H9 (cell line): ENCODE data around the gene KAT6B. TPM values are rescaled to one million over a fixed set of nuclear protein-coding genes. Genes with fewer than 3 reads are reported as not detected.

Experiments used
- DNase-seq: peaks from one replicate; pipeline ENCODE4 v3.0.0-alpha.2; 2017
- H2AFZ ChIP-seq: one replicate; pipeline ENCODE4 v1.6.1; 2013; ENCODE audit warnings: mild to moderate bottlenecking, low read length, control low read depth, moderate library complexity
- H2AK5ac ChIP-seq: 2 replicates; pipeline ENCODE4 v1.6.1; 2013; ENCODE audit warnings: low read length, control low read depth, mixed read lengths; ENCODE audit not compliant: insufficient read length
- H2BK120ac ChIP-seq: one replicate; pipeline ENCODE4 v1.6.1; 2013; ENCODE audit warnings: low read depth, mild to moderate bottlenecking, low read length, control low read depth, inconsistent platforms; ENCODE audit not compliant: poor library complexity, severe bottlenecking
- H2BK12ac ChIP-seq: 2 replicates; pipeline ENCODE4 v1.6.1; 2013; ENCODE audit warnings: low read length, control low read depth, mixed read lengths, low read depth; ENCODE audit not compliant: insufficient read length
- H2BK15ac ChIP-seq: 2 replicates; pipeline ENCODE4 v1.6.1; 2013; ENCODE audit warnings: low read depth, low read length, control low read depth
- H2BK20ac ChIP-seq: one replicate; pipeline ENCODE4 v1.6.1; 2013; ENCODE audit warnings: low read depth, mild to moderate bottlenecking, low read length, control low read depth, inconsistent platforms; ENCODE audit not compliant: poor library complexity, severe bottlenecking
- H2BK5ac ChIP-seq: 2 replicates; pipeline ENCODE4 v1.6.1; 2013; ENCODE audit warnings: low read length, control low read depth, mixed read lengths; ENCODE audit not compliant: insufficient read length
- H3K14ac ChIP-seq: 2 replicates; pipeline ENCODE4 v1.6.1; 2013; ENCODE audit warnings: low read length, control low read depth; ENCODE audit not compliant: insufficient read depth
- H3K18ac ChIP-seq: 2 replicates; pipeline ENCODE4 v1.6.1; 2013; ENCODE audit warnings: low read depth, mild to moderate bottlenecking, mixed read lengths, low read length, control low read depth; ENCODE audit not compliant: insufficient read length
- H3K23ac ChIP-seq: 2 replicates; pipeline ENCODE4 v1.6.1; 2013; ENCODE audit warnings: low read length, control low read depth, mixed read lengths, low read depth; ENCODE audit not compliant: insufficient read length
- H3K23me2 ChIP-seq: 2 replicates; pipeline ENCODE4 v1.6.1; 2013; ENCODE audit warnings: low read depth, mild to moderate bottlenecking, mixed read lengths, low read length, control low read depth; ENCODE audit not compliant: insufficient read length, poor library complexity, severe bottlenecking
- H3K27ac ChIP-seq: 2 replicates; pipeline ENCODE4 v1.5.1; 2013; ENCODE audit warnings: low read length, control low read depth, mixed read lengths, low read depth; ENCODE audit not compliant: insufficient read length
- H3K27me3 ChIP-seq: 2 replicates; pipeline ENCODE4 v1.6.1; 2013; ENCODE audit warnings: low read length, control low read depth, inconsistent platforms; ENCODE audit not compliant: insufficient read depth
- H3K4ac ChIP-seq: 2 replicates; pipeline ENCODE4 v1.6.1; 2013; ENCODE audit warnings: low read depth, mild to moderate bottlenecking, control low read depth, inconsistent platforms, low read length, moderate library complexity
- H3K4me1 ChIP-seq: 2 replicates; pipeline ENCODE4 v1.6.1; 2013; ENCODE audit warnings: low read length, control low read depth, inconsistent platforms; ENCODE audit not compliant: insufficient read depth
- H3K4me2 ChIP-seq: 2 replicates; pipeline ENCODE4 v1.6.1; 2013; ENCODE audit warnings: low read length, control low read depth, mixed read lengths; ENCODE audit not compliant: insufficient read length, insufficient read depth
- H3K56ac ChIP-seq: 2 replicates; pipeline ENCODE4 v1.6.1; 2013; ENCODE audit warnings: low read depth, mild to moderate bottlenecking, mixed read lengths, low read length, control low read depth; ENCODE audit not compliant: insufficient read length
- H3K79me1 ChIP-seq: 2 replicates; pipeline ENCODE4 v1.6.1; 2013; ENCODE audit warnings: low read depth, mild to moderate bottlenecking, moderate library complexity, low read length, control low read depth, inconsistent platforms; ENCODE audit not compliant: insufficient read depth, poor library complexity, severe bottlenecking
- H3K79me2 ChIP-seq: 2 replicates; pipeline ENCODE4 v1.6.1; 2013; ENCODE audit warnings: low read length, control low read depth, inconsistent platforms; ENCODE audit not compliant: insufficient read depth
- H3K9ac ChIP-seq: 2 replicates; pipeline ENCODE4 v1.6.1; 2013; ENCODE audit warnings: low read length, control low read depth, mixed read lengths; ENCODE audit not compliant: insufficient read length; ENCODE audit errors: extremely low read depth
- H3K9me3 ChIP-seq: one replicate; pipeline ENCODE4 v1.6.1; 2013; ENCODE audit warnings: low read depth, low read length, inconsistent platforms; ENCODE audit not compliant: control insufficient read depth
- H3T11ph ChIP-seq: one replicate; pipeline ENCODE4 v1.6.1; 2013; ENCODE audit warnings: mild to moderate bottlenecking, low read length, control low read depth, inconsistent platforms
- H4K20me1 ChIP-seq: one replicate; pipeline ENCODE4 v1.6.1; 2013; ENCODE audit not compliant: control insufficient read depth, insufficient read length, insufficient read depth
- H4K5ac ChIP-seq: 2 replicates; pipeline ENCODE4 v1.6.1; 2013; ENCODE audit warnings: low read depth, mild to moderate bottlenecking, mixed read lengths, low read length, control low read depth; ENCODE audit not compliant: insufficient read length
- H4K8ac ChIP-seq: replicated peaks from 2 replicates; pipeline ENCODE4 v1.6.1; 2013; ENCODE audit warnings: low read length, control low read depth, mixed read lengths, low read depth; ENCODE audit not compliant: insufficient read length
- H4K91ac ChIP-seq: 2 replicates; pipeline ENCODE4 v1.6.1; 2013; ENCODE audit warnings: low read depth, mild to moderate bottlenecking, moderate library complexity, mixed read lengths, low read length, control low read depth; ENCODE audit not compliant: insufficient read length
- H3K27ac Mint-ChIP-seq, 3 experiments: 2 replicates in 2 of 3; 3 replicates in 1 of 3; pipeline ENCODE4 v1.8.0; 2020 to 2021; ENCODE audit warnings: mixed read lengths in 3 of 3, mild to moderate bottlenecking in 1 of 3, moderate library complexity in 1 of 3
- H3K27me3 Mint-ChIP-seq: 2 replicates; pipeline ENCODE4 v1.8.0; 2021; ENCODE audit warnings: low read depth, mild to moderate bottlenecking, moderate library complexity, mixed read lengths
- H3K36me3 Mint-ChIP-seq, 3 experiments: 2 replicates in 2 of 3; 3 replicates in 1 of 3; pipeline ENCODE4 v1.8.0; 2020 to 2021; ENCODE audit warnings: low read depth in 3 of 3, mixed read lengths in 3 of 3; ENCODE audit not compliant: insufficient read depth in 1 of 3
- H3K4me1 Mint-ChIP-seq, 2 experiments: 2 replicates each; pipeline ENCODE4 v1.8.0; 2020; ENCODE audit warnings: mixed read lengths in 2 of 2
- H3K4me3 Mint-ChIP-seq, 2 experiments: 2 replicates in 1 of 2; 3 replicates in 1 of 2; pipeline ENCODE4 v1.8.0; 2020 to 2021; ENCODE audit warnings: mild to moderate bottlenecking in 2 of 2, mixed read lengths in 2 of 2, moderate library complexity in 1 of 2
- H3K9me3 Mint-ChIP-seq, 2 experiments: 2 replicates in 1 of 2; 3 replicates in 1 of 2; pipeline ENCODE4 v1.8.0; 2020; ENCODE audit warnings: mild to moderate bottlenecking in 2 of 2, mixed read lengths in 2 of 2, moderate library complexity in 1 of 2
- WGBS: extraction: QIAGEN DNeasy Blood & Tissue Kit; methylation state at CpG from one replicate; pipeline ENCODE4 v1.1.7; 2013; ENCODE audit warnings: missing lambda C conversion rate, low lambda C conversion rate, mixed read lengths; ENCODE audit not compliant: insufficient read length; ENCODE audit errors: extremely low coverage; 5-methylcytosine and 5-hydroxymethylcytosine counted together
- total RNA-seq: library from RNA; stranded (reverse); gene quantifications from 2 replicates; pipeline ENCODE4 v1.2.1, GENCODE V29; 2021
- TF ChIP-seq, protein P1 (sequence below): fragments of 200-600 bp; sonication (generic); conservative IDR thresholded peaks from 3 replicates; pipeline ENCODE4 v1.8.0; 2021; ENCODE audit warnings: antibody characterized with exemption, mild to moderate bottlenecking

The KAT6B gene
- total RNA-seq, 1 experiment from 2014 or later = 34.2 TPM

DNA sequence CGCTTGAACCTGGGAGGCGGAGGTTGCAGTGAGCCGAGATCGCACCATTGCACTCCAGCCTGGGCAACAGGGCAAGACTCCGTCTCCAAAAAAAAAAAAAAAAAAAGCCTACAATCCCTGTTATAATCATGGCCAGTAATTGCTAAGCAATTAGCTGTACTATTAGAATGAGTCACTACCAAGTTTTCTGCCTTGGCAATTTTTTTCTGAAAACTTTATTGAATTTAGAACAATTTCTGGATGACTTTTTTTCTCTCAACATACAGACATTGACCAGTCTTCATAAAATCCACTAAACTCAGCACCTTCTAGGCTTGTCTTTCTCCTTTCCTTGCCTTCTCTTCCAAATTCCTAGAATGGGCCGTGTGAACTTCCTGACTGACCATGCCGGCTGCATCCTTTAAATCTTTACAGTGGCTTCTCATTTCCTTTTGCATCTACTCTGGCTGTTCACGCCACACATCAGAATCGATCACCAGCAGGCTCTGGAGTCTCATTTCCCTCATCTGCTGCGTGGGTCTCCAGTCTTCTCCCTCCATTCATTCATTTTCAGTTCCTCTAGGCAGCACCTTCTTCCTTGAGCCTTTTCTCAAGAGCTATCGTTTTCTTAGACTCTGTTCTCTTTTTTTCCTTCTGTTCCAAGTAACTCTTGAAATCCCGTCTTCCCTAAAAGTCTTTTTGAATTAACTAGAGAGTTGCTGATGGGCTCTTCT is 107.9 kb downstream of the KAT6B start:
- no CpG with 5 or more reads among the region's 12 CpGs for WGBS
- Histone ChIP-seq H3K56ac (no peak overlapping the region), H3K23me2 (no peaks in the 10 kb centered on the region), H4K91ac (no peak overlapping the region), H2AFZ (no peak overlapping the region), H3K4ac (no peak overlapping the region), H2BK20ac (no peak overlapping the region), H2BK5ac (no peak overlapping the region), H3K27me3 (no peaks in the 10 kb centered on the region), H3K27ac (no peak overlapping the region), H3K18ac (no peak overlapping the region), H2AK5ac (no peak overlapping the region), H4K20me1 (no peaks in the 10 kb centered on the region), H3K79me1 (peaks cover 2% of the 10 kb centered on the region), H3K79me2 (no peaks in the 10 kb centered on the region), H3K4me1 (peaks cover 2% of the 10 kb centered on the region; the same call in 1 of the 2 replicates), H3K9ac (no peak overlapping the region), H2BK12ac (no peak overlapping the region), H4K5ac (no peak overlapping the region), H4K8ac (no peak overlapping the region), H3K14ac (no peak overlapping the region), H3T11ph (no peak overlapping the region), H3K9me3 (no peaks in the 10 kb centered on the region), H2BK15ac (no peak overlapping the region), H2BK120ac (no peak overlapping the region), H3K23ac (no peak overlapping the region), H3K4me2 (no peak overlapping the region)
- H3K27ac Mint-ChIP-seq = peak overlapping the region in 2 of 3 experiments; percentile 25 to 32; a peak in 3 of 7 replicates
- H3K4me1 Mint-ChIP-seq = peaks cover 24 to 32% of the 10 kb centered on the region in 2 experiments
- TF ChIP-seq, protein P1, sequence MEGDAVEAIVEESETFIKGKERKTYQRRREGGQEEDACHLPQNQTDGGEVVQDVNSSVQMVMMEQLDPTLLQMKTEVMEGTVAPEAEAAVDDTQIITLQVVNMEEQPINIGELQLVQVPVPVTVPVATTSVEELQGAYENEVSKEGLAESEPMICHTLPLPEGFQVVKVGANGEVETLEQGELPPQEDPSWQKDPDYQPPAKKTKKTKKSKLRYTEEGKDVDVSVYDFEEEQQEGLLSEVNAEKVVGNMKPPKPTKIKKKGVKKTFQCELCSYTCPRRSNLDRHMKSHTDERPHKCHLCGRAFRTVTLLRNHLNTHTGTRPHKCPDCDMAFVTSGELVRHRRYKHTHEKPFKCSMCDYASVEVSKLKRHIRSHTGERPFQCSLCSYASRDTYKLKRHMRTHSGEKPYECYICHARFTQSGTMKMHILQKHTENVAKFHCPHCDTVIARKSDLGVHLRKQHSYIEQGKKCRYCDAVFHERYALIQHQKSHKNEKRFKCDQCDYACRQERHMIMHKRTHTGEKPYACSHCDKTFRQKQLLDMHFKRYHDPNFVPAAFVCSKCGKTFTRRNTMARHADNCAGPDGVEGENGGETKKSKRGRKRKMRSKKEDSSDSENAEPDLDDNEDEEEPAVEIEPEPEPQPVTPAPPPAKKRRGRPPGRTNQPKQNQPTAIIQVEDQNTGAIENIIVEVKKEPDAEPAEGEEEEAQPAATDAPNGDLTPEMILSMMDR = no peak
- H3K27me3 Mint-ChIP-seq = no peaks in the 10 kb centered on the region
- H3K9me3 Mint-ChIP-seq = no peaks in the 10 kb centered on the region
- no peak for DNase-seq
- H3K4me3 Mint-ChIP-seq = no peak overlapping the region
- no peaks in the 10 kb centered on the region for H3K36me3 Mint-ChIP-seq
